ENCODE data around the gene HCN3.
"Not testable (repeated sequence)": the region's sequence is repeated elsewhere in the genome, so short reads cannot be mapped to it uniquely, and the experiment has no call there.

Gene HCN3

DNA sequence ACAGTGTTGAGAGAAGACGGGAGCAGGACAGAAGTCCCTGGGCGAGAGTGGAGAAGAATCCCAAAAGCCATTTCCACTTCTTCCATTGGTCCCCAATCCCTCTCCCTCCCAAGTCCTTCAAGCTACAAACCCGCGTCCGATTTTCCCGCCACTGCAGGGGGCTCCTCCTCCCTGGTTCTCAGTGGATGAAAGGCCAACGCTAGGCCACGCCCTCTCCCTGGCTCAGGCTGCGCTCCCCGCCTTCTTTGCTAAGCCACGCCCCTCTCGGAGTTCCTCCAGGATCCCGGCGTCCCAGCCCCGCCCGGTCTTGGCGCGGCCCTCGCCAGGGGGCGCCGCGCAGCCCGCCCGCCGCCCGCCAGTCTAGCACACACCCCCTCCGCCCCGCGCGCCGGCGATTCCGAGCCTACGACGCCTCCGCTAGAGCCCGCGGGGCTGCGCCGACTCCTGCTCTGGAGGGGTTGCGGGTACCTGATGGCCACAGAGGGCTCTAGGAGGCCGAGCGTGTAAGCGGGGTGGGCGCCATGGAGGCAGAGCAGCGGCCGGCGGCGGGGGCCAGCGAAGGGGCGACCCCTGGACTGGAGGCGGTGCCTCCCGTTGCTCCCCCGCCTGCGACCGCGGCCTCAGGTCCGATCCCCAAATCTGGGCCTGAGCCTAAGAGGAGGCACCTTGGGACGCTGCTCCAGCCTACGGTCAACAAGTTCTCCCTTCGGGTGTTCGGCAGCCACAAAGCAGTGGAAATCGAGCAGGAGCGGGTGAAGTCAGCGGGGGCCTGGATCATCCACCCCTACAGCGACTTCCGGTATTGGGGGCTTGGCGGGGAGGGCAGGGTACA lies at the start of gene HCN3:
Gene HCN3, plus strand, starts transcription at position 394 of the 832 bp plus-strand sequence. Its CDS starts 128 bp downstream, at position 522.
- DNase-seq = peak; percentile 71

DNA sequence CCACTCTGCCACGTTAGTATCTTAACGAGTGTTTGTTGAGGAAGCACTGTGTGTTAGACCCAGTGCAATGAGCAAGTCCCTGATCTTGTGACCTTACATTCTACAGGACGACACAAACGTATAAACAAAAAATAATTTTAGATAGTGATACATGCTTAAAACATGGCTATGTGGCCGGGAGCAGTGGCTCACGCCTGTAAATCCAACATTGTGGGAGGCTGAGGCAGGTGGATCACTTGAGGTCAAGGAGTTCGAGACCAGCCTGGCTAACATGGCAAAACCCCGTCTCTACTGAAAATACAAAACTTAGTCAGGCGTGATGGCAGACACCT lies 49.2 kb upstream of the HCN3 start:
- no peak for DNase-seq

DNA sequence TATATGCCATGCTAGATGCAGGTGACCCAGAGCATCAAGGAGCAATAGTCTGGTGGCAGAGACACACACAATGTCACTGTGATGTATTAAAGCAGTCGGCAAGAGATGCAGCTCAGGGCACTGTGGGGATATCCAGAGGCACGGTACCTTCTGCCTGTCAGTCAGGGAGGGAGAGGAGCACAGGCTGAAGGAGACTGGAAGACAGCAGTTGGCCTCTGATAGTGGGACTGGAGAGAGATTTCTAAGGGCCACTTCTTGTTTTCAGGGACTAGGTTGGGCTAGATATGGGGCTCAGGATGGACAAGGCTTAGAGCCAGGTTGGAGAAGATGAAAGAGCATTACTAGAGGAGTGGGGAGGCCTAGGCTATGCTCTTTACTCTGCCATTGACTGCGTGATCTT lies 46.0 kb upstream of the HCN3 start:
- not testable (repeated sequence) for DNase-seq

DNA sequence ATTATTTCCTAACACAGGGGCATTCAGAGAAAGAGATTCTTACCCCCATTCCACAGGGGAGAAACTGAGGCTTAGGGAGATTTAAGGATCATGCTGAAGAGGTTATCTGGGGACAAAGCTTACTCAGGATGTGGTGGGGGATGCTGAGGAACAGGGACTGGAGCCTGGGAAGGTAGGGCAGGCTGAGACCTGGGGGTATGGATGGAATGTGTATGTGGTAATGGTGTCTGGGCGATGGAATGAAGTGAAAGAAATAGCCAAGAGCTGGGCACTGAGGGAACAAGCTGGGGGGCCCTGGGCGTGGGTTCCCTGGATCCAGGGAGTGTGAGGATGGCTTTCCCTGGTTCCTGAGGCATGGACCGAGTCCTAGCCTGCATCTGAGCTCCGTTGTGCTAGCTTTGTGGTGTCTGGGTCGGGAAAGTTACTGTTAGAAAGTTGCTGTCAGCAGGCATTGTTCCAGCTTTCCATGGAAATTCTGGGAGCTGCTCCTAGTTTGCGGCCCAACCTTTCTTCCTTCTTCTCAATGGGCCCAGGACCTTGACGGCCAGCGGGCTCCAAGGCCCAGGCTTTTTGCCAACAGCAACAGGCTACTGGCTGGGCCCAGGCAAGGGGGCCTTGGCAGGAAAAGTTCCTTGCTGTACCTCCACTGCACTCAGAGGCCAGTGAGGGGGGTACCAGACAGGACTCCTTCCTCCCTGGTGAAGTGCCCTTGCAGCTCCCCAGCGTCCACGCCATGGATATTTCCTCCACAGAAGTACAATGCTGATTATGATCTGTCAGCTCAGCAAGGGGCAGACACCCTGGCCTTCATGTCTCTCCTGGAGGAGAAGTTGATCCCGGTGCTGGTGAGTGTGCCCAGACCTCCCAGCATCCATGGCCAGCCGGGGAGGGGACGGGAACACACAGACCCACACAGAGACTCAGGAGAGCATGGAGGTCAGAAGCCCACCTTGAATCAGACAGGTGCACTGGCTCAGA lies 45.0 kb upstream of the HCN3 start:
- DNase-seq = not testable (repeated sequence)

DNA sequence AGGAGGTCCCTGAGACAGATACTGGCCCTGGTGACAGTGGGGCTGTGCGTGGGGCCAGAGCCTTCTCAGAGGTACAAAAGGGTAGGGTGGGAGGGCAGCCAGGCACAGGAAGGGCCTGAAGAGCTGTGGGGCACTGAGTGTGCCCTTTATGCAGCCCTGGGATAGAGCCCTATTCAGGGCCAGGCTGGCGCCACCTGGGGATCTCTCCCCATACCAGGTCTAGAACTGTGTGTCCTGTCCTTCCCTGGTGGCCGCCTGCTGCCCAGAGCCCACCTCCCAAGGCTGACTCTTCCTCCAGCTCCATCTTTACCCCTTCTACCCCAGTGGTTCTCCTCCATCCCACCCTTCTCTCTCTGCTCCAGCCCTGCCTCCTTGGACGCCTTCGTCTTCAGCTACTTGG lies 43.8 kb upstream of the HCN3 start:
- not testable (repeated sequence) for DNase-seq

DNA sequence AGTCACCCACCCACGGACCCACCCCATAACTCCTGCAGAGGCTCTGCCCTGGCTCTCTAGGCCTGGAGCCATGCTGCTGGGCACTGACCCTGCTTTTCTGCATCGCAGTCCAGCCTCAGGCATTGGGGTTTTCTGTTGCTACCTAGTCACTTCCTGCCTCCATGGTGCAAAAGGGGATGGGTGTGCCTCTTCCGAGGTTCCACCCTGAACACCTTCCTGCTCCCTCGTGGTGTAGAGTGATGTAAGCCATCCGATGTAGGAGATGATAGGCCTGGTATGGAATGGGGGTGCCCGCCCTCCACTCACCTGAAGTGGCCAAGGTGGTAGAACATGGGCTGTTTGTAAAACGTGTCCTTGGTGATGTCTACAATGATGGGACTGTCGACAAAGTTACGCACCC lies 41.9 kb upstream of the HCN3 start:
- DNase-seq = not testable (repeated sequence)

DNA sequence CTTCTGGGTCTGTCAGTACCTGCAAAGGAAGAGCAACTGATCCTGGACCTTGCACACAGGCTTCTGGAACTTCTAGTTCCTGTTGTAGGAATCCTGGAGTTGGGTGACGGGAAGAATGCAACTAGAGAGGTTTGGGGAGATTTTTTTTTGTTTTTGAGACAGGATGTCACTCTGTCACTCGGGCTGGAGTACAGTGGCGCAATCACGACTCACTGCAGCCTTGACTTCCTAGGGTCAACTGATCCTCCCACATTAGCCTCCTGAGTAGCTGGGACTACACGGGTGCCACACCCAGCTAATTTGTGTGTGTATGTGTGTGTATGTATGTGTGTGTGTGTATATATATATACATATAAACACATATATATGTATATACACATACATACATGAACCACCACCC lies 40.8 kb upstream of the HCN3 start:
- no peak for DNase-seq

DNA sequence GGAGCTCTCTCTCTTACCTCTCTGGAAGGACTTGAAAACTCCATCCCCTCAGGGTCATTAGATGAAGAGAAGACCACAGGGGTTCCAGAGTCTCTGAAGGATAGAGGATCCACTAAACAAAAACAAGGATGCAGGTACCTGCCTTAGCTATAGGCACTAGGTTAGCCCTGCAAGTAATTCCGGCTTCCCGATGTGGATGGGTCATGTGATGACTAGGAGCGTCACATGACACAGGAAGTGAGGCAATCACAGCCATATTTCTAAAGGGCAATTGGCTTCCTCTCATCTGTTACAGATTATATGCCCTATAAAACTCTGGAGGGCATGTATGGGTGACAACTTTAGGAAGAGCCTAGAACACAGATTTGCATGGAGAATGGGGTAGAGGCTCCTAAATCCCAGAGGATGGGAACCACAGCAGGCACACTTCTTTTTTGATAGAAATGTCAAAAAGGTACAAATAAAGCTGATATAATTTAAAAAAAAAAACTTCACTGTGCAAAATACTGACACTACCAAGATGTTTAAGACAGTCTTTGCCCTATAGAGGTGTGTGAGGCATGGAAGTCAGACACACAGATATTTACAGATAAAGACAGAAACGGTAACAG lies 36.1 kb upstream of the HCN3 start:
- DNase-seq = peak; percentile 29

DNA sequence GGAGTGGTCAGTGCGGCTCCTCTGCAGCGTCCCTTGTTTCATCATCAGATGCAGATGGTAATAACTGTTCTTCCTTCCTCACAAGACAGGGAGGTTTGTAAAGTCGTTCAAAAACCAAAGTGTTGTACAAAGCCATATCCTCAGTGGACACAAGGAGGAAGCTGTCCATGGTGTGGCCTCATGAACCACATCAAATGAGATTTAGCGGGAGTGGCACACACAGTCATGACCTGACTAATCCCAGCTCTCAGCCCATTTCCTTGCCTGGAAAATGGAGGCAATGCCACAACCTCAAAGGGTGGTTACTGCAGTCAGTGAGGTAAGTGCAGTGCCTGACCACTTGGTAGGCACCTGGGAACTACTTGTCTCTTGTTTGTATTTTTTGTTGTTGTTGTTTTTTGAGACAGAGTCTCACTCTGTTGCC lies 35.4 kb upstream of the HCN3 start:
- no peak for DNase-seq

DNA sequence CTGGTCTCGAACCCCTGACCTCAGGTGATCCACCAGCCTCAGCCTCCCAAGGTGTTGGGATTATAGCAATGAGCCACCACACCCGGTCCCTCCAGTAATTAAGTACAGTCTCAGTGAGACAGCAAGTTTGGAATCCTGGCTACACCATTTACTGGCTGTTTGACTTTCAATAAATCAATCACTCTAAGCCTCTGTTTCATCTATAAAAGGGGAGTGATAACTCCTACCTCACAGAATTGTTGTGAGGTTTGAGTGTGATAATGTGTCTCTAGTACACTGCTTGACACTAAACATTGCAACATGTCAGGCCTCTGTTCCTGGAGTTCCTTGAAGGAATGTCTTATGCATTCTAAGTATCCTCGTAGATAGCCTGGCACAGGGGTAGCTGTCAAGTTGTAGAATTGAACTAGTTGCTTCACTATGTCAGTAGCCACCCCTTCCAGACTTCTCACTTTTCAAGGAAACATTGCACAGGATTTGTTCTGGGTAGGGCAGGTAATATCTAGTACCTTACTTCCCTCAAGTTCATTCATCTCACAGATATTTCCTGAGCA lies 34.4 kb upstream of the HCN3 start:
- DNase-seq = no peak

DNA sequence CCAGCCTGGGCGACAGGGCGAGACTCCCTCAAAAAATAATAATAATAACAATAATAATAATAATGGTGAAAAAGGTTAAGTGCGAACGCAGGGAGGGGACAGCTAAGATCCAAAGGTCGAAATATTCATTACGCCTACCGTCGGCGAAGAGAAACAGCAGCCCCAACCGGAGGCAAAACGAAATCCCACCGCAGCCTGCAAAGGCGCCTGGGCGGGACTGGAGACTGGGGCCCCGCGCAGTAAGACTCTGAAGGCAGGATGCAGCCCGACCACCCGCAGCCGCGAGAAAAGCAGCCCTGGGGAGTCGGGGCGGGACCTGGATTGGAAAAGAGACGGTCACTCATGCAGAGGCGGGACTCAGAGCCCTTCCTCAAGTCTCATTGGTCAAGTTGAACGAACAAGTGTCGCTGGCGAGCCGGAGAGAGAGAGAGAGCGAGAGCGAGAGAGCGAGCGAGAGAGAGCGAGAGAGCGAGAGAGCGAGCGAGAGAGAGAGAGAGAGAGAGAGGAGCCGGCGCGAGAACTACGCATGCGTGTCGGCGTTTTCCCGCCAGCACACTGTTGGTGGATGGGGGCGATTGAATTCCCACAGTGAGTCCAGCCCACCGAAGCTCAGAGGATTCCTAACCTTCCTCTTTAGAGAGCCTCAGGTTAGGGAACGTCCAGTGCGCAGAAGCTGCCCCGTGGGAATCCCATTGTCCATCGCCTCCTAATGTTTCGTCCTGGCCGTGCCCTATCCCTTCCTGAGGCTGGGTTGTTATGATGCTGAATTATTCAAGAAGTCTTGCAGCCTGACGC lies 32.7 kb upstream of the HCN3 start:
- DNase-seq = peak; percentile 94

GRCh38 chr1:155245163-155245524 lies 32.1 kb upstream of the HCN3 start:
- no peak for DNase-seq

- DNase-seq = not testable (repeated sequence)
Observed at GRCh38 chr1:155246796-155247195, 30.5 kb upstream of the HCN3 start.

DNA sequence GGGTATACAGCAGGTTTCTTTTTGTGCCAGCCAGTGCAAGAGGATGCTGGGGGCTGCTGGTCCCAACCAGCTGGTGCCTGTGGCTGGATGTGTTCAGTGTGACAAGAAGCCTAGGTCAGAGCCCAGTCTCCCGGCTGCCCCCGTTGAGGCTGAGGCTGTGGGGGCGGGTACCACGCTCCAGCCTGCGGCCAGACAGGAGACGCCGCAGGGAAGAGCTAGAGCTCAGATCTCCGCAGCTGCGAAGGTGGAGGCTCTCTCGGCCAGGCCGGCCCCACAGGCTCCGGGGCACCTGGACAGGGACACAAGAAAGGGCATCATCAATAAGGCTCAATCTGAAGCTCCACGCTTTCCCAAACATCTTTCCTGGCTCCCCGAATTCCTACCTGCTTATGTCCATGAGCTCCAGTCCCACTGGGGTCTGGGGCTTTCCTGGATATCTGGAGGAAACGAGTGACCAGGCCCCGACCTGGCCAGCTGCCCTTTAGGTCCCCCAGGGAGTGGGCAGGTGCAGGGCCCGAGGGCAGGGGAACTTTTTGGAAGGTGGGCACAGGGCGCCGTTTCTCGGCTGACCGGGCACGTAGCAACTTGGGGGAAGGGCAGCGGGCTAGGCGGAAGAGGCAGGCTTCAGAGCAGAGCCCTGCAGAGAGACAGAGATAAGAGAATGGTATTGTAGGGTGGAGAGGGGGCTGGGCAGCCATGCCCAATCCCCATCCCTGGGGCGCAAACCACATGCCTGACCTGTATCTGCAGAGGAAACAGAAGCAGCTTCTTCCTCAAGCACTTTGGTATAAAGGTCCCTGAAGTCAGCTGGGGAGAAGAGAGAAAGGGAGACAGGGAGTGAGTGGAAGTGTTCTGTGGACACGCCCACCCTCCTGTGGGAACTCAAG lies 29.4 kb upstream of the HCN3 start:
- no peak for DNase-seq

DNA sequence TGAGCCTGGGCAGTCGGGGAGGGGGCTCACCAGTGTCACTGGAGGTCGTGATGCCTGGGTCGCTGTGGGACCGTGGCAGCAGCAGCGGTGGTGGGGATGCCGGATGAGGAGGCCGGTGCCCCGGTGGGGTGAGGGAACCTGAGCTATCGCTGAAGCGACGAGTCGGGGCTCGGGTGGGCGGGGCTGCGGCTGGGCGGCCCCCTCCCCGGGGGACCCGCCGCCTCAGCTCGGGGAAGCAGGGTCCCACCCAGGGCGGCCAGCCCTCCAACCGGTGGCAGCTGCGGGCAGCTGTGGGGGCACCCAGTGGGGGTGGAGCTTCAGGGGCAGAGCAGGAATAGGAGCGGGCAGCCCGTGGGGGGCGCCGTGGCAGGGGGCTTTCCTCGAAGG lies 27.0 kb upstream of the HCN3 start:
- DNase-seq = no peak

- peak; percentile 22 for DNase-seq
Observed at GRCh38 chr1:155250633-155251449, 26.4 kb upstream of the HCN3 start.

- no peak for DNase-seq
Observed at GRCh38 chr1:155251566-155251965, 25.7 kb upstream of the HCN3 start.

DNA sequence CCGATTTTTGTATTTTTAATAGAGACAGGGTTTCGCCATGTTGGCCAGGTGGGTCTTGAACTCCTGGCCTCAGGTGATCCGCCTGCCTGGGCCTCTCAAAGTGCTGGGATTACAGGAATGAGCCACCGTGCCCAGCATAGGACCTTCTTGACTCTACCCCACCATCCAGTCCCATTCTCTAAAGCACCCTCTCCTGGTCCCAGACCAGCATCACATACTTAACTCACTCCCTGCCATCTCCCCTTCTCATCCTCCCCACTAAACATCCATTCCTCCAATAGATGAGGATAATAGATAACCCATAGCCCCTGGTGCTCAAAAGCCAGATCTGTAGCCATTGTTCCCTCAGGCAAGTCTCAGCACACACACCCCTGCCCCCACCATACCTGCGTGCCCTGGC lies 24.1 kb upstream of the HCN3 start:
- DNase-seq = no peak

- DNase-seq = no peak
Observed at GRCh38 chr1:155253797-155254196, 23.5 kb upstream of the HCN3 start.

GRCh38 chr1:155254228-155254713 lies 23.0 kb upstream of the HCN3 start:
- no peak for DNase-seq

Data from NCI-H524 treated with DMSO at 0.1 percent for 48 hours (cell line).